SH-SY5Y (cell line): ENCODE data around the gene ACSL6.

Experiments
- GATA2 ChIP-seq: IDR thresholded peaks from 2 replicates; pipeline ENCODE4 v1.6.1; 2011; ENCODE audit warnings: mild to moderate bottlenecking, low read depth, low read length
- GATA3 ChIP-seq: IDR thresholded peaks from 2 replicates; pipeline ENCODE4 v1.6.1; 2011; ENCODE audit warnings: low read depth, mild to moderate bottlenecking, low read length, moderate library complexity

GRCh38 chr5:132054031-132054696, 42.7 kb upstream of the ACSL6 start:
- TF ChIP-seq GATA2 (no peak), GATA3 (no peak)
